ENCODE results near the gene PSME3IP1. TPM values are rescaled to one million over a fixed set of nuclear protein-coding genes. Genes with fewer than 3 reads are reported as not detected.

Gene PSME3IP1
- total and polyA plus RNA-seq, 7 experiments from 2014 or later = 76.3 to 159 (median 140) TPM

DNA sequence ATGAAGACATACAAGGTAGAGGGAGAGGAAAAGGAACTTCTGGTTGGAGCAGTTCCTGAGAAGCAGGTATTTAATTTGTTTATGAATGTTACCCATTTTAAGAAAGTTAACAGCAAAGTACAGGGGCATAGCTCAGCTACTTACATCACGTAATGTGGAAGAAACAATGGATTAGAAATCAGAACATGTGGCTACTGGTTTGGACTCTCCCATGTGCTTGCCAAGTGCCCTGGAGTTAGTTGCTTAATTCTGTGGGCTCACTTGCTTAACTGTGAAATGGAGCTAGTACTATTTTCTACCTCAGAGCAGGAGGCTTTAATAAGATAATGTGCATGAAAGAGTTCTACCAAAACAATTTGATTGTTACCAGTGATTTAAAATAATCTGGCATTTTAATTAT is 27.6 kb upstream of the PSME3IP1 start:
- no peak for DNase-seq
- H3K4me3 ChIP-seq (ENCODE audit: low read length) = no peak overlapping the region
- POLR2A ChIA-PET = interaction anchor here (0.5 to 1.2 kb wide), 4 partner anchors 9 to 276 kb away, joined by 3 to 6 read pairs (median 3); partner anchors contain the start of gene POLR2C
- CTCF ChIA-PET = no interaction called here
- H3K27ac Mint-ChIP-seq = peak overlapping the region in 1 of 9 donors; percentile 22
- no peak overlapping the region for H3K27ac ChIP-seq (ENCODE audit: low read depth, low read length)
- H3K4me1 Mint-ChIP-seq = peaks cover 0 to 5% (median 0%) of the 10 kb centered on the region in 7 donors
- no peaks in the 10 kb centered on the region for H3K27me3 Mint-ChIP-seq
- peaks cover 23 to 74% (median 64%) of the 10 kb centered on the region in 5 donors for H3K36me3 Mint-ChIP-seq
- no peaks in the 10 kb centered on the region for H3K4me1 ChIP-seq (ENCODE audit: control insufficient read depth in 2 of 2, insufficient read depth in 2 of 2, low read length in 2 of 2)
- H3K36me3 ChIP-seq (ENCODE audit: control insufficient read depth in 2 of 3, insufficient read depth in 3 of 3, low read length in 3 of 3) = peaks cover 32 to 79% (median 40%) of the 10 kb centered on the region in 3 experiments
- H3K9me3 Mint-ChIP-seq = peaks cover 10 to 36% (median 17%) of the 10 kb centered on the region in 11 donors
- no peaks in the 10 kb centered on the region for H3K27me3 ChIP-seq (ENCODE audit: control insufficient read depth in 2 of 2, insufficient read depth in 2 of 2, low read length in 2 of 2)
- ATAC-seq = no peak
- H3K4me3 Mint-ChIP-seq = no peak overlapping the region
- intact Hi-C loops (cut with micrococcal nuclease) = no loop called here
- H3K9me3 ChIP-seq (ENCODE audit: control insufficient read depth in 2 of 3, low read length in 3 of 3) = peaks cover 0 to 22% (median 4%) of the 10 kb centered on the region in 3 experiments

DNA sequence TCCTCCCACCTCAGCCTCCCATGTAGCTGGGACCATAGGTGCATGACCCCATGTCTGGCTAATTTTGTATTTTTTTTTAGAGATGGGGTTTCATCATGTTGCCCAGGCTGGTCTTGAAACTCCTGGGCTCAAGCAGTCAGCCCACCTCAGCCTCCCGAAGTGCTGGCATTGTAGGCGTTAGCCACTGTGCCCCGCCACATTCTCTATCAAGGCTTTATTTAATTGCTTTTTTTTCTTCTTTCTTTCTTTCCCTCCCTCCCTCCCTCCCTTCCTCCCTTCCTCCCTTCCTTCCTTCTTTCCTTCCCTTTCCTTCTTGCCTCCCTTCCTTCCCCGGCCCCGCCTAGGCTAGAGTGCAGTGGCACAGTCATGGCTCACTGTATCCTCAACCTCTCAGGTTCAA is 23.9 kb upstream of the PSME3IP1 start:
- ChIA-PET POLR2A (no interaction called here), CTCF (interaction anchor here (0.7 kb wide), 1 partner anchor 92 kb away, joined by 3 read pairs; no protein-coding TSS in a partner anchor)
- H3K4me1 ChIP-seq (ENCODE audit: control insufficient read depth in 2 of 2, insufficient read depth in 2 of 2, low read length in 2 of 2) = no peaks in the 10 kb centered on the region
- Mint-ChIP-seq H3K9me3 (peaks cover 0 to 4% (median 0%) of the 10 kb centered on the region in 11 donors), H3K27ac (no peak overlapping the region), H3K36me3 (peaks cover 2 to 61% (median 34%) of the 10 kb centered on the region in 5 donors), H3K27me3 (no peaks in the 10 kb centered on the region), H3K4me3 (no peak overlapping the region), H3K4me1 (peaks cover 0 to 4% (median 0%) of the 10 kb centered on the region in 7 donors)
- no peaks in the 10 kb centered on the region for H3K9me3 ChIP-seq (ENCODE audit: control insufficient read depth in 2 of 3, low read length in 3 of 3)
- peaks cover 22 to 69% (median 24%) of the 10 kb centered on the region in 3 experiments for H3K36me3 ChIP-seq (ENCODE audit: control insufficient read depth in 2 of 3, insufficient read depth in 3 of 3, low read length in 3 of 3)
- ATAC-seq = no peak
- DNase-seq = no peak
- intact Hi-C loops (cut with micrococcal nuclease) = no loop called here
- no peak overlapping the region for H3K27ac ChIP-seq (ENCODE audit: low read depth, low read length)
- no peaks in the 10 kb centered on the region for H3K27me3 ChIP-seq (ENCODE audit: control insufficient read depth in 2 of 2, insufficient read depth in 2 of 2, low read length in 2 of 2)
- H3K4me3 ChIP-seq (ENCODE audit: low read length) = no peak overlapping the region

DNA sequence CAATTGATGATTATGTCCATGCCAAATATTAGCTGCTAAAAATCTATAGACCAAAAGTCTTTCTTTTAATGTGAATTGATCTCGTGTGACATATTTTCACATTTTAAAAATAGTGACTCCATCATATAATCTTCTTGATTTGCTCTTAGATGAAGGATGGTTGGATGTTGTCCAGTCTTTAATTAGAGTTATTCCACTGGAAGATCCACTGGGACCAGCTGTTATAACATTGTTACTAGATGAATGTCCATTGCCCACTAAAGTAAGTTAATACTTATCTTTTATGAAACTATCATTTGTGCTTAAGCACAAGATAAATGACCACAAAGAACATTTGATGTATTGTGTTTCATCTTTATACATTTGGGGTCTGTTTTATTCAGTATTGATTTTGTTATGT is 23.1 kb upstream of the PSME3IP1 start:
- Histone ChIP-seq H3K9me3 (ENCODE audit: control insufficient read depth in 2 of 3, low read length in 3 of 3) (no peaks in the 10 kb centered on the region), H3K36me3 (ENCODE audit: control insufficient read depth in 2 of 3, insufficient read depth in 3 of 3, low read length in 3 of 3) (peaks cover 18 to 66% (median 20%) of the 10 kb centered on the region in 3 experiments), H3K27ac (ENCODE audit: low read depth, low read length) (no peak overlapping the region), H3K27me3 (ENCODE audit: control insufficient read depth in 2 of 2, insufficient read depth in 2 of 2, low read length in 2 of 2) (no peaks in the 10 kb centered on the region), H3K4me1 (ENCODE audit: control insufficient read depth in 2 of 2, insufficient read depth in 2 of 2, low read length in 2 of 2) (no peaks in the 10 kb centered on the region), H3K4me3 (ENCODE audit: low read length) (no peak overlapping the region)
- DNase-seq = no peak
- Mint-ChIP-seq H3K9me3 (no peaks in the 10 kb centered on the region), H3K4me1 (peaks cover 0 to 4% (median 0%) of the 10 kb centered on the region in 7 donors), H3K4me3 (no peak overlapping the region), H3K27ac (no peak overlapping the region), H3K36me3 (peaks cover 0 to 52% (median 28%) of the 10 kb centered on the region in 5 donors), H3K27me3 (no peaks in the 10 kb centered on the region)
- no peak for ATAC-seq
- intact Hi-C loops (cut with micrococcal nuclease) = no loop called here
- POLR2A ChIA-PET = no interaction called here
- CTCF ChIA-PET = interaction anchor here (0.6 to 0.7 kb wide), 2 partner anchors 39 to 92 kb away, joined by 3 read pairs; no protein-coding TSS in a partner anchor

DNA sequence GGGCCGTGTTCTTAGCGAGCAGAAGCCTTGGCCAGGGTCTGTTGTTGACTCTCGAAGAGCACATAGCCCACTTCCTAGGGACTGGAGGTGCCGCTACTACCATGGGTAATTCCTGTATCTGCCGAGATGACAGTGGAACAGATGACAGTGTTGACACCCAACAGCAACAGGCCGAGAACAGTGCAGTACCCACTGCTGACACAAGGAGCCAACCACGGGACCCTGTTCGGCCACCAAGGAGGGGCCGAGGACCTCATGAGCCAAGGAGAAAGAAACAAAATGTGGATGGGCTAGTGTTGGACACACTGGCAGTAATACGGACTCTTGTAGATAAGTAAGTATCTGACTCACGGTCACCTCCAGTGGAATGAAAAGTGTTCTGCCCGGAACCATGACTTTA is 18.8 kb upstream of the PSME3IP1 start:
- Histone ChIP-seq H3K4me1 (ENCODE audit: control insufficient read depth in 2 of 2, insufficient read depth in 2 of 2, low read length in 2 of 2) (no peaks in the 10 kb centered on the region), H3K36me3 (ENCODE audit: control insufficient read depth in 2 of 3, insufficient read depth in 3 of 3, low read length in 3 of 3) (peaks cover 7 to 43% (median 8%) of the 10 kb centered on the region in 3 experiments), H3K27ac (ENCODE audit: low read depth, low read length) (no peak overlapping the region), H3K27me3 (ENCODE audit: control insufficient read depth in 2 of 2, insufficient read depth in 2 of 2, low read length in 2 of 2) (no peaks in the 10 kb centered on the region), H3K9me3 (ENCODE audit: control insufficient read depth in 2 of 3, low read length in 3 of 3) (no peaks in the 10 kb centered on the region), H3K4me3 (ENCODE audit: low read length) (no peak overlapping the region)
- intact Hi-C loops (cut with micrococcal nuclease) = no loop called here
- peaks cover 0 to 39% (median 18%) of the 10 kb centered on the region in 5 donors for H3K36me3 Mint-ChIP-seq
- H3K27ac Mint-ChIP-seq = no peak overlapping the region
- CTCF ChIA-PET = no interaction called here
- no peak for DNase-seq
- ATAC-seq = no peak
- H3K4me1 Mint-ChIP-seq = peaks cover 0 to 13% (median 6%) of the 10 kb centered on the region in 7 donors
- no peak overlapping the region for H3K4me3 Mint-ChIP-seq
- H3K9me3 Mint-ChIP-seq = no peaks in the 10 kb centered on the region
- POLR2A ChIA-PET = no interaction called here
- H3K27me3 Mint-ChIP-seq = no peaks in the 10 kb centered on the region

DNA sequence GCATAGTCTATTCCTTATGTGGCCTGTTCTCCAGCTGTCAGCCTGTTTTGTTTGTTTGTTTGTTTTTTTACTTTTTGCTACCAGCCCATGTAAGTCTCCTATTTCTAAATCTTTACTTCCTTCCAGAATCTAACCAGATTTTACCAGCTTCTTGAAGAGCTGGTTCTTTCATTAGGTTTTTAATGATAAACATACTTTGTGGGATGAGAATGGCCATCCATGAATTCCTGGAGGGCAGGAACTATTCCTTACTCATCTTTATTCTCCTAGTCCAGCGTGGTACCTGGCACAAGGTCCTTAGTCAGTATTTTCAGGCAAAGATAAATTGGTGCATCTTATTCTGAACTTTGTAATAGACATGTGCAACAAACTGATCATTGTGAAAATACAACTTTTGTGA is 17.6 kb upstream of the PSME3IP1 start:
- Mint-ChIP-seq H3K36me3 (peaks cover 0 to 38% (median 18%) of the 10 kb centered on the region in 5 donors), H3K9me3 (no peaks in the 10 kb centered on the region)
- CTCF ChIA-PET = no interaction called here

DNA sequence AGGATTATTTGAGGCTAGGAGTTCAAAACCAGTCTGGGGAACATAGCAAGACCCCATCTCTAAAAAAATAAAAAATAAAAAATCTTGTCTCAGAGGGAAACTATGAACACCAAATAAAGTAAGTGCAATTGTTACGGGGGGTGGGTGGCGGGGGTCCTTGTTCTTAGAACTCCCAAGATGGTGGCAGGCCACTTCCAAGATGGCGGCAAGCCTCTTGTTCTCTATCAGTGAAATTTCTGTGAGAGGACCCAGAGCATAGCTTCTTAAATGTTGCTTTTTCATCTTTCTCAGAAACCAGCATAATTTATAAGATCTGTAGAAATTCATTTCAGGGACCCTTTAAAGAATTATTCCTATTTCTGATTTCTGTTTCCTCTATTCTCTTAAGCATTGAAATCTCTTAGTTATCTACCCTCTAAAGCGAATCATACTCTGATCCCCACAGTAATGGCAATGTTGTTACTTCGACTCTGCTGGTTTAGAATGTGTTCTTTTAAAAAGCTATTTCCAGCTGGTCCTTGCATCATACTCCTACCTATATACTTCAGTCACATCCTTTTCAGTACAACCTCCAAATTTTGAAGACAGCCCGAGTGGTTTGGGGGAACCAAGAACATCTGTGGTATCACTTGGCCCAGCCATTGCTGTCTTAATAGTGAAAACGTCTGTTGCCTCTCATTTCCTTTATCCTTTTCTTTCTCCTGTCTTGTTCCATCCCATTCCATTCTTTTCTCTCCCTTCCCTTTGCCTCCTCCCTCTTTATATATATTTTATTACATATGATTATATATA is 16.5 kb upstream of the PSME3IP1 start:
- H3K36me3 Mint-ChIP-seq = peaks cover 0 to 31% (median 13%) of the 10 kb centered on the region in 5 donors
- peak overlapping the region in 3 of 9 donors; percentile 0 to 74 (median 23) for H3K27ac Mint-ChIP-seq
- Histone ChIP-seq H3K36me3 (ENCODE audit: control insufficient read depth in 2 of 3, insufficient read depth in 3 of 3, low read length in 3 of 3) (peaks cover 2 to 24% (median 8%) of the 10 kb centered on the region in 3 experiments), H3K4me3 (ENCODE audit: low read length) (no peak overlapping the region), H3K27ac (ENCODE audit: low read depth, low read length) (no peak overlapping the region), H3K4me1 (ENCODE audit: control insufficient read depth in 2 of 2, insufficient read depth in 2 of 2, low read length in 2 of 2) (no peaks in the 10 kb centered on the region), H3K27me3 (ENCODE audit: control insufficient read depth in 2 of 2, insufficient read depth in 2 of 2, low read length in 2 of 2) (no peaks in the 10 kb centered on the region), H3K9me3 (ENCODE audit: control insufficient read depth in 2 of 3, low read length in 3 of 3) (no peaks in the 10 kb centered on the region)
- no peaks in the 10 kb centered on the region for H3K27me3 Mint-ChIP-seq
- H3K4me1 Mint-ChIP-seq = peaks cover 4 to 19% (median 10%) of the 10 kb centered on the region in 7 donors
- ChIA-PET CTCF (interaction anchor here (0.7 kb wide), 1 partner anchor 241 kb away, joined by 3 read pairs; no protein-coding TSS in a partner anchor), POLR2A (no interaction called here)
- intact Hi-C loops (cut with micrococcal nuclease) = no loop called here
- no peak overlapping the region for H3K4me3 Mint-ChIP-seq
- ATAC-seq (no peak), DNase-seq (no peak)
- H3K9me3 Mint-ChIP-seq = no peaks in the 10 kb centered on the region

More for the DNA sequence above, 17.6 kb upstream of the PSME3IP1 start:
- Histone ChIP-seq H3K27me3 (ENCODE audit: control insufficient read depth in 2 of 2, insufficient read depth in 2 of 2, low read length in 2 of 2) (no peaks in the 10 kb centered on the region), H3K4me1 (ENCODE audit: control insufficient read depth in 2 of 2, insufficient read depth in 2 of 2, low read length in 2 of 2) (no peaks in the 10 kb centered on the region), H3K9me3 (ENCODE audit: control insufficient read depth in 2 of 3, low read length in 3 of 3) (no peaks in the 10 kb centered on the region), H3K4me3 (ENCODE audit: low read length) (no peak overlapping the region), H3K36me3 (ENCODE audit: control insufficient read depth in 2 of 3, insufficient read depth in 3 of 3, low read length in 3 of 3) (peaks cover 7 to 31% (median 8%) of the 10 kb centered on the region in 3 experiments), H3K27ac (ENCODE audit: low read depth, low read length) (no peak overlapping the region)
- Mint-ChIP-seq H3K27me3 (no peaks in the 10 kb centered on the region), H3K27ac (peak overlapping the region in 2 of 9 donors; percentile 6 to 31), H3K4me1 (peaks cover 4 to 19% (median 8%) of the 10 kb centered on the region in 7 donors), H3K4me3 (no peak overlapping the region)
- DNase-seq (no peak), ATAC-seq (no peak)
- POLR2A ChIA-PET = no interaction called here
- intact Hi-C loops (cut with micrococcal nuclease) = no loop called here

Measured in naive thymus-derived CD4-positive, alpha-beta T cell (primary cell).